HepG2 (cell line): ENCODE results near the gene DSE. TPM values are rescaled to one million over a fixed set of nuclear protein-coding genes. Genes with fewer than 3 reads are reported as not detected.

Experiments used
- ATAC-seq: fragments of 200-7000 bp; cut with Tn5 transposase; 3 replicates; pipeline ENCODE4 v1.9.1; 2020; ENCODE audit warnings: mild to moderate bottlenecking, moderate library complexity
- BruUV-seq: library from RNA; stranded (reverse); fragments of 400-500 nt; replicated peaks from 2 replicates; lab custom pipeline; 2021; lab: Mats Ljungman, UMichigan
- CTCF ChIA-PET: fragments of 300-600 bp; formaldehyde crosslinking; extraction: SDS; loops from one replicate; lab custom pipeline; 2021; ENCODE audit warnings: low total read pairs, inconsistent platforms, low intra/inter-chr PET ratio; lab: Yijun Ruan, JAX
- POLR2A ChIA-PET: fragments of 350-600 bp; sonication (Branson Sonifier 250); formaldehyde crosslinking; loops from one replicate; lab custom pipeline; 2020; ENCODE audit warnings: antibody characterized with exemption, inconsistent platforms; lab: Yijun Ruan, JAX
- DNase-seq: peaks from one replicate; pipeline ENCODE4 v3.0.0-alpha.2; 2015; ENCODE audit warnings: low spot score
- FAIRE-seq: peaks from 3 replicates; lab custom pipeline; 2011; peaks lifted over from hg19 to GRCh38; lab: Jason Lieb, UNC
- H2AFZ ChIP-seq: one replicate; pipeline ENCODE4 v1.6.1; 2011; ENCODE audit warnings: low read length, inconsistent platforms
- H3K27ac ChIP-seq: fragments of 300-600 bp; 3 replicates; pipeline ENCODE4 v1.8.0; 2011; ENCODE audit warnings: mixed run types, mild to moderate bottlenecking, mixed read lengths, low read length, inconsistent platforms; ENCODE audit not compliant: insufficient read depth; ENCODE audit errors: extremely low read length
- H3K27me3 ChIP-seq, 2 experiments: fragments of 200-600 bp in 1 of 2; 2 replicates in 1 of 2; 3 replicates in 1 of 2; pipeline versions ENCODE4 v1.6.0 to v1.8.0; 2011; ENCODE audit warnings: low read length in 2 of 2, mild to moderate bottlenecking in 2 of 2, moderate library complexity in 2 of 2, inconsistent platforms in 1 of 2; ENCODE audit not compliant: insufficient read depth in 2 of 2, control insufficient read depth in 1 of 2
- H3K36me3 ChIP-seq, 2 experiments: fragments of 200-600 bp in 1 of 2; replicated peaks in 1 of 2; 2 replicates in 1 of 2; 3 replicates in 1 of 2; pipeline versions ENCODE4 v1.5.1 to v1.8.0; 2011; ENCODE audit warnings: low read length in 2 of 2, inconsistent platforms in 1 of 2; ENCODE audit not compliant: insufficient read depth in 2 of 2, control insufficient read depth in 1 of 2
- H3K4me1 ChIP-seq: 2 replicates; pipeline ENCODE4 v1.5.1; 2012; ENCODE audit warnings: low read length, inconsistent platforms; ENCODE audit not compliant: insufficient read depth
- H3K4me2 ChIP-seq: 2 replicates; pipeline ENCODE4 v1.6.0; 2011; ENCODE audit warnings: low read depth, low read length, inconsistent platforms
- H3K4me3 ChIP-seq, 3 experiments: fragments of 200-600 bp in 1 of 3; sonication (generic), shearing (Covaris generic) in 1 of 3; replicated peaks in 1 of 3; 2 replicates each; pipeline ENCODE4 v1.5.1; 2011 to 2016; ENCODE audit warnings: low read length in 3 of 3, inconsistent platforms in 2 of 3, low read depth in 2 of 3, mild to moderate bottlenecking in 2 of 3, control low read depth in 1 of 3, mixed read lengths in 1 of 3; ENCODE audit not compliant: insufficient read depth in 1 of 3
- H3K79me2 ChIP-seq: one replicate; pipeline ENCODE4 v1.6.1; 2011; ENCODE audit warnings: low read length, inconsistent platforms; ENCODE audit not compliant: insufficient read depth
- H3K9ac ChIP-seq: 2 replicates; pipeline ENCODE4 v1.6.0; 2011; ENCODE audit warnings: mild to moderate bottlenecking, low read depth, low read length, inconsistent platforms; ENCODE audit not compliant: insufficient read depth
- H3K9me3 ChIP-seq: 2 replicates; pipeline ENCODE4 v1.5.1; 2012; ENCODE audit warnings: mild to moderate bottlenecking, low read length
- H4K20me1 ChIP-seq: 2 replicates; pipeline ENCODE4 v1.6.0; 2011; ENCODE audit warnings: inconsistent platforms, mild to moderate bottlenecking, low read length, moderate library complexity; ENCODE audit not compliant: insufficient read depth
- BRF2 ChIP-seq: sonication (generic); formaldehyde crosslinking; IDR thresholded peaks from 2 replicates; pipeline ENCODE4 v1.8.1; 2022; ENCODE audit warnings: mild to moderate bottlenecking, missing genetic modification reagents
- HMG20A ChIP-seq: IDR thresholded peaks from 2 replicates; pipeline ENCODE4 v1.6.1; 2016; ENCODE audit warnings: borderline replicate concordance
- KMT2A ChIP-seq: sonication (generic); formaldehyde crosslinking; IDR thresholded peaks from 2 replicates; pipeline ENCODE4 v1.4.0; 2020; ENCODE audit warnings: missing genetic modification reagents
- NBN ChIP-seq: fragments of 450-650 bp; conservative IDR thresholded peaks from 2 replicates; pipeline ENCODE4 v1.6.1; 2017
- NPAS2 ChIP-seq: sonication (generic); formaldehyde crosslinking; IDR thresholded peaks from 2 replicates; pipeline ENCODE4 v1.8.0; 2022; ENCODE audit warnings: mild to moderate bottlenecking, missing genetic modification reagents, borderline replicate concordance
- PCBP1 ChIP-seq: fragments of 200-400 bp; formaldehyde crosslinking; IDR thresholded peaks from 2 replicates; pipeline ENCODE4 v1.6.1; 2017; ENCODE audit warnings: mild to moderate bottlenecking, low read depth, low read length, borderline replicate concordance
- POGK ChIP-seq: sonication (generic); formaldehyde crosslinking; conservative IDR thresholded peaks from 2 replicates; pipeline ENCODE4 v1.8.0; 2022; ENCODE audit warnings: mild to moderate bottlenecking, moderate library complexity, missing genetic modification reagents
- RNF219 ChIP-seq: sonication (generic); formaldehyde crosslinking; IDR thresholded peaks from 2 replicates; pipeline ENCODE4 v1.5.0; 2020; ENCODE audit warnings: mild to moderate bottlenecking, missing genetic modification reagents
- SP5 ChIP-seq: IDR thresholded peaks from 2 replicates; pipeline ENCODE4 v1.6.1; 2016; ENCODE audit warnings: low read depth, borderline replicate concordance
- XRCC5 ChIP-seq: fragments of 200-400 bp; formaldehyde crosslinking; optimal IDR thresholded peaks from 2 replicates; pipeline ENCODE3; 2017; ENCODE audit warnings: mild to moderate bottlenecking, low read length
- ZNF235 ChIP-seq: sonication (generic); formaldehyde crosslinking; IDR thresholded peaks from 2 replicates; pipeline ENCODE4 v1.8.1; 2023; ENCODE audit warnings: mild to moderate bottlenecking, missing genetic modification reagents, borderline replicate concordance
- ZNF589 ChIP-seq: sonication (generic); formaldehyde crosslinking; conservative IDR thresholded peaks from 2 replicates; pipeline ENCODE4 v1.8.0; 2022; ENCODE audit warnings: mild to moderate bottlenecking, moderate library complexity, missing genetic modification reagents
- ZNF782 ChIP-seq: sonication (generic); formaldehyde crosslinking; IDR thresholded peaks from 2 replicates; pipeline ENCODE4 v1.4.0; 2020; ENCODE audit warnings: missing genetic modification reagents, mild to moderate bottlenecking, borderline replicate concordance
- WGBS: methylation state at CpG from one replicate; pipeline ENCODE4 v1.1.6; 2017; ENCODE audit warnings: low lambda C conversion rate; 5-methylcytosine and 5-hydroxymethylcytosine counted together
- in situ Hi-C: cut with HindIII; loops from 2 replicates; pipeline ENCODE4 v1.10.0; 2017; ENCODE audit warnings: low pct_unique_long_range_greater_than_20kb; ENCODE audit not compliant: extremely low pct_ligation_motif_present
- intact Hi-C: fragments of 100-400 bp; cut with micrococcal nuclease; formaldehyde crosslinking; loops from one replicate; pipeline ENCODE4 v1.10.0; 2022; ENCODE audit not compliant: unreplicated experiment
- polyA plus RNA-seq, 8 experiments: library from polyadenylated mRNA; depleted of rRNA in 3 of 8; stranded (reverse) in 7 of 8; unstranded in 1 of 8; fragments of >200 nt; fragmentation: Illumina TruSeq in 4 of 8; extraction: Trizol in 4 of 8; gene quantifications; 2 replicates each; pipeline versions ENCODE4 v1.2.1 to v1.2.3, GENCODE V29; 2011 to 2016; ENCODE audit warnings: low read depth in 4 of 8, missing spikeins in 1 of 8, mixed read lengths in 1 of 8; ENCODE audit not compliant: insufficient read depth in 1 of 8
- total RNA-seq, 5 experiments: library from RNA; depleted of rRNA; stranded (reverse); fragments of >200 nt; fragmentation: Illumina TruSeq; extraction: Trizol; gene quantifications; 2 replicates each; pipeline ENCODE4 v1.2.3, GENCODE V29; 2016; ENCODE audit warnings: low read depth in 1 of 5

The DSE gene
- total and polyA plus RNA-seq, 2 of the 13 experiments (the other 11 are each of a cell fraction or from before 2014, with no cell fraction given) = 2.6 to 4.6 TPM

- in situ Hi-C loops (no loop called here), intact Hi-C loops (loop anchor here (2.0 kb wide), 1 partner anchor 23 kb away; no protein-coding TSS in a partner anchor)
- ATAC-seq (no peak), DNase-seq (no peak), FAIRE-seq (no peak)
- no peak overlapping the region for H3K9ac ChIP-seq
- POLR2A ChIA-PET = no interaction called here
- CTCF ChIA-PET = no interaction called here
- H3K36me3 ChIP-seq = no peaks in the 10 kb centered on the region
- no peaks in the 10 kb centered on the region for H4K20me1 ChIP-seq
- no peaks in the 10 kb centered on the region for H3K4me1 ChIP-seq
- no peak overlapping the region for H3K4me2 ChIP-seq
- H3K27ac ChIP-seq = no peak overlapping the region
- BruUV-seq = no TSS peak
- H3K79me2 ChIP-seq = no peaks in the 10 kb centered on the region
- no peak overlapping the region for H2AFZ ChIP-seq
- TF ChIP-seq BRF2 (CRISPR knock-in tag) (no peak), PCBP1 (no peak), ZNF782 (CRISPR knock-in tag) (no peak)
- no peaks in the 10 kb centered on the region for H3K27me3 ChIP-seq
- H3K4me3 ChIP-seq = no peak overlapping the region
- H3K9me3 ChIP-seq = no peaks in the 10 kb centered on the region
Measured at GRCh38 chr6:116385921-116386320, 15.2 kb downstream of the DSE start.

- Histone ChIP-seq H3K36me3 (no peaks in the 10 kb centered on the region), H3K4me2 (no peak overlapping the region), H3K4me1 (no peaks in the 10 kb centered on the region), H3K4me3 (no peak overlapping the region), H3K9me3 (no peaks in the 10 kb centered on the region), H4K20me1 (no peaks in the 10 kb centered on the region), H3K9ac (no peak overlapping the region), H2AFZ (no peak overlapping the region), H3K27ac (no peak overlapping the region), H3K27me3 (no peaks in the 10 kb centered on the region), H3K79me2 (no peaks in the 10 kb centered on the region)
- FAIRE-seq = no peak
- no peak for DNase-seq
- 14% methylated on average over 4 of the region's 4 CpGs for WGBS
- BruUV-seq = no TSS peak
- ATAC-seq = no peak
- intact Hi-C loops = no loop called here
- POLR2A ChIA-PET = no interaction called here
- CTCF ChIA-PET = no interaction called here
- in situ Hi-C loops = no loop called here
- TF ChIP-seq ZNF235 (CRISPR knock-in tag) (no peak), NPAS2 (CRISPR knock-in tag) (no peak), SP5 (no peak), POGK (no peak), RNF219 (CRISPR knock-in tag) (no peak), ZNF589 (no peak), HMG20A (CRISPR knock-in tag) (no peak), KMT2A (CRISPR knock-in tag) (no peak), XRCC5 (no peak), NBN (no peak)
Measured at GRCh38 chr6:116386581-116387299, 16.0 kb downstream of the DSE start.
